Endodermal cell (in vitro differentiated cells): ENCODE measurements around the gene RAB9B. TPM values are rescaled to one million over a fixed set of nuclear protein-coding genes. Genes with fewer than 3 reads are reported as not detected.

Experiments used
- DNase-seq: peaks from one replicate; pipeline ENCODE4 v3.0.0-alpha.2; 2017
- H3K27ac ChIP-seq: 2 replicates; pipeline ENCODE4 v1.5.1; 2013; ENCODE audit warnings: mild to moderate bottlenecking, low read depth, low read length, moderate library complexity
- H3K27me3 ChIP-seq: 2 replicates; pipeline ENCODE4 v1.6.1; 2013; ENCODE audit warnings: mild to moderate bottlenecking, low read length, moderate library complexity; ENCODE audit not compliant: insufficient read depth, control insufficient read depth, poor library complexity, severe bottlenecking
- H3K36me3 ChIP-seq: 2 replicates; pipeline ENCODE4 v1.7.0; 2013; ENCODE audit warnings: mild to moderate bottlenecking, low read length, moderate library complexity; ENCODE audit not compliant: control insufficient read depth, insufficient read depth
- H3K4me1 ChIP-seq: one replicate; pipeline ENCODE4 v1.7.0; 2013; ENCODE audit warnings: low read length; ENCODE audit not compliant: control insufficient read depth, insufficient read depth
- H3K4me3 ChIP-seq: 2 replicates; pipeline ENCODE4 v1.5.1; 2013; ENCODE audit warnings: mild to moderate bottlenecking, low read length, moderate library complexity
- H3K9ac ChIP-seq: 2 replicates; pipeline ENCODE4 v1.6.1; 2013; ENCODE audit warnings: mild to moderate bottlenecking, low read length, moderate library complexity; ENCODE audit not compliant: poor library complexity, severe bottlenecking; ENCODE audit errors: extremely low read depth
- H3K9me3 ChIP-seq: 2 replicates; pipeline ENCODE4 v1.6.1; 2013; ENCODE audit warnings: mild to moderate bottlenecking, low read length, moderate library complexity; ENCODE audit not compliant: control insufficient read depth
- H3K27ac Mint-ChIP-seq: 2 replicates; pipeline ENCODE4 v1.8.0; 2020; ENCODE audit warnings: mixed read lengths
- H3K27me3 Mint-ChIP-seq: 2 replicates; pipeline ENCODE4 v1.8.0; 2021; ENCODE audit warnings: mild to moderate bottlenecking, mixed read lengths; ENCODE audit not compliant: insufficient read depth
- H3K36me3 Mint-ChIP-seq: 2 replicates; pipeline ENCODE4 v1.8.0; 2020; ENCODE audit warnings: low read depth, mixed read lengths
- H3K4me1 Mint-ChIP-seq: 2 replicates; pipeline ENCODE4 v1.8.0; 2020; ENCODE audit warnings: mixed read lengths
- H3K4me3 Mint-ChIP-seq: 2 replicates; pipeline ENCODE4 v1.8.0; 2020; ENCODE audit warnings: mild to moderate bottlenecking, moderate library complexity, mixed read lengths
- H3K9me3 Mint-ChIP-seq: 2 replicates; pipeline ENCODE4 v1.8.0; 2020; ENCODE audit warnings: mild to moderate bottlenecking, mixed read lengths
- CTCF ChIP-seq: fragments of 200-600 bp; sonication (generic); conservative IDR thresholded peaks from 2 replicates; pipeline ENCODE4 v1.5.0; 2021; ENCODE audit warnings: antibody characterized with exemption, mild to moderate bottlenecking
- WGBS, 2 experiments: methylation state at CpG; one replicate each; pipeline versions ENCODE4 v1.1.5 to v1.1.7; 2013; ENCODE audit warnings: missing lambda C conversion rate in 2 of 2, mixed read lengths in 1 of 2; ENCODE audit not compliant: insufficient coverage in 1 of 2, insufficient read length in 1 of 2; 5-methylcytosine and 5-hydroxymethylcytosine counted together
- total RNA-seq, 2 donors: library from RNA; stranded (reverse); fragmentation: NEBNext Ultra II Directional in 1 of 2; extraction: Animal tissue kit (Norgen Biotek cat#: 25700) in 1 of 2; gene quantifications; 2 replicates in 1 of 2; 3 replicates in 1 of 2; pipeline ENCODE4 v1.2.1, GENCODE V29; 2021

RAB9B gene
- total RNA-seq, 2 donors from 2014 or later, result 0.42 to 0.64 TPM

DNA sequence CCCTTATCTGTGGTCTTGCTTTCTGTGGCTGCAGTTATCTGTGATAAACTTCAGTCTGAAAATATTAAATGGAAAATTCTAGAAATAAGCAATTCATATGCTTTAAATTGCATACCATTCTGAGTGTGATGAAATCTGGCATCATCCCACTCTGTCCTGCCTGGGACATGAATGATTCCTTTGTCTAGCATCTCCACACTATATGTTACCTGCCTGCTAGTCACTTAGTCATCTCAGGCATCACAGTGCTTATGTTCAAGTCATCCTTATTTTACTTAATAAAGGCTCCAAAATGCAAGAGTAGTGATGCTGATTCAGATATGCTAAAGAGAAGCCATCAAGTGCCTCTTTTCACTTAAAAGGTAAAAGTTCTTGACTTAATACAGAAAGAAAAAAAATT is 14.3 kb upstream of the RAB9B start:
- H3K9ac ChIP-seq, result no peak overlapping the region
- no peaks in the 10 kb centered on the region for H3K36me3 Mint-ChIP-seq
- H3K4me3 ChIP-seq, result no peak overlapping the region
- no peaks in the 10 kb centered on the region for H3K27me3 ChIP-seq
- H3K27ac Mint-ChIP-seq, result no peak overlapping the region
- DNase-seq, result no peak
- H3K9me3 Mint-ChIP-seq, result no peaks in the 10 kb centered on the region
- no peak overlapping the region for H3K4me3 Mint-ChIP-seq
- H3K27me3 Mint-ChIP-seq, result peaks cover 11% of the 10 kb centered on the region
- no peak for TF ChIP-seq CTCF
- H3K27ac ChIP-seq, result no peak overlapping the region
- no peaks in the 10 kb centered on the region for H3K4me1 Mint-ChIP-seq
- H3K4me1 ChIP-seq, result no peaks in the 10 kb centered on the region
- no peaks in the 10 kb centered on the region for H3K9me3 ChIP-seq
- H3K36me3 ChIP-seq, result no peaks in the 10 kb centered on the region

DNA sequence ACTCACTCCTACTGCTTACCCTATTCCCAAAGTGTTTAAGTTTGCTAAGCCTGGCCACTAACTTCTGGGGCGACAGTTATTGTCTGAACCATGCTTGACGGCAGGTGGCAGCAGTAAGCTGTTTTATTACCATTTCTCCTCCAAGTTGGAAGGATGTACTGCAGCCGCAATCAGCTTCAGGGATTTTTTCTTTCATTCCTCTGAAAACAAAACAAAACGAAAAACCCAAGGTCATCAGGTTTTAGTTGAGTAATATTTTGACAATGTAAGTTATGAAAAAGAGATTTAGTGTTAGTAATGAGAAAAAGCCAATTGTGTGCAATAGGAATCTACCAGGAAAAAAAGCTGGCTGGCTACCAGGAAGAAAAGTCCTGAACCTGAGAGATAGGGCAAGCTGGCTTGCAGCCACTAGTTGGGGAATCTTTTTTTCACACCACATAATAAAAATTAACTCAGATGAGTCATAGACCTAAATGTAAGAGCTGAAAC is 13.2 kb upstream of the RAB9B start:
- Histone ChIP-seq H3K9ac (no peak overlapping the region), H3K4me3 (no peak overlapping the region), H3K9me3 (no peaks in the 10 kb centered on the region), H3K27me3 (no peaks in the 10 kb centered on the region), H3K36me3 (no peaks in the 10 kb centered on the region), H3K27ac (no peak overlapping the region), H3K4me1 (no peaks in the 10 kb centered on the region)
- H3K4me3 Mint-ChIP-seq, result no peak overlapping the region
- H3K4me1 Mint-ChIP-seq, result no peaks in the 10 kb centered on the region
- no peaks in the 10 kb centered on the region for H3K36me3 Mint-ChIP-seq
- TF ChIP-seq CTCF, result peak; percentile 84
- H3K27ac Mint-ChIP-seq, result no peak overlapping the region
- peak; percentile 91 for DNase-seq
- WGBS, 2 experiments, result 4% methylated on average over 4 of the region's 4 CpGs; no CpG with 5 or more reads in 1 of the 2 experiments
- peaks cover 13% of the 10 kb centered on the region for H3K27me3 Mint-ChIP-seq
- no peaks in the 10 kb centered on the region for H3K9me3 Mint-ChIP-seq

DNA sequence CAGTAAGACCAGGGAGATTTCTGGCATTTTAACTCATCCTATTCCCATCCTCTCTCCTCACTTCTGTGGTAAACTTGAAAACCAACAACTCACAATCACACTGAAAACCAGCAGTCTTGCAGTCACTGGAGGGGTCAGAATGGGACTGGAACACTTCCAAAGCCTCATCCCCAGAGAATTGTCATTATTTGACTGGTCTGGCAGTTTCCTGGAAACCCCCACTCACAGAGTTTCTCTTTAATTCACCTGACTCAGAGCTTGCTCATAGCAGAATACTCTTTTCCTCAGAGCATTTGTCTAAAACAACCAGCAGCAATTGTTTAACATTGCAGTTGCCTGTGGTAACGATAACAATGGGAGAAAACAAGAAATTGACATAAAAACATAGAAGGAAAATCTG is 7.3 kb upstream of the RAB9B start:
- H3K4me1 Mint-ChIP-seq, result no peaks in the 10 kb centered on the region
- Histone ChIP-seq H3K4me3 (no peak overlapping the region), H3K27me3 (peaks cover 46% of the 10 kb centered on the region), H3K4me1 (no peaks in the 10 kb centered on the region), H3K36me3 (no peaks in the 10 kb centered on the region), H3K9me3 (no peaks in the 10 kb centered on the region), H3K27ac (no peak overlapping the region), H3K9ac (no peak overlapping the region)
- H3K27me3 Mint-ChIP-seq, result peaks cover 62% of the 10 kb centered on the region
- peaks cover 5% of the 10 kb centered on the region for H3K9me3 Mint-ChIP-seq
- no peaks in the 10 kb centered on the region for H3K36me3 Mint-ChIP-seq
- no peak for TF ChIP-seq CTCF
- no peak for DNase-seq
- H3K4me3 Mint-ChIP-seq, result no peak overlapping the region
- H3K27ac Mint-ChIP-seq, result no peak overlapping the region
- no CpG with 5 or more reads among the region's 1 CpG for WGBS, 2 experiments
